ACHN (cell line): Measurements from ENCODE around the gene CCDC12.
"Not testable (repeated sequence)": the region's sequence is repeated elsewhere in the genome, so short reads cannot be mapped to it uniquely, and the experiment has no call there.

Source experiments
- DNase-seq: peaks from one replicate; pipeline ENCODE4 v3.0.0-alpha.2; 2015
- in situ Hi-C: cut with HindIII; loops from 2 replicates; pipeline ENCODE4 v1.10.0; 2017; ENCODE audit warnings: low sequenced_read_pairs, low pct_ligation_motif_present, low pct_unique_long_range_greater_than_20kb

CCDC12 gene

GRCh38 chr3:46921871-46922271 is 54.7 kb downstream of the CCDC12 start:
- in situ Hi-C loops = no loop called here

GRCh38 chr3:46921041-46921440 is 55.5 kb downstream of the CCDC12 start:
- in situ Hi-C loops = no loop called here
- DNase-seq = no peak

More at GRCh38 chr3:46921871-46922271, 54.7 kb downstream of the CCDC12 start:
- DNase-seq = no peak

- no peak for DNase-seq
- in situ Hi-C loops = no loop called here
These were observed 57.9 kb downstream of the CCDC12 start for GRCh38 chr3:46918634-46919033.

- in situ Hi-C loops = no loop called here
- no peak for DNase-seq
These were observed 58.3 kb downstream of the CCDC12 start for GRCh38 chr3:46918202-46918601.

GRCh38 chr3:46917257-46917656 is 59.3 kb downstream of the CCDC12 start:
- in situ Hi-C loops = no loop called here
- DNase-seq = no peak

- in situ Hi-C loops = no loop called here
- DNase-seq = no peak
These were observed 59.7 kb downstream of the CCDC12 start for GRCh38 chr3:46916799-46917198.

GRCh38 chr3:46916278-46916677 is 60.3 kb downstream of the CCDC12 start:
- DNase-seq = no peak
- in situ Hi-C loops = no loop called here

- DNase-seq = no peak
- in situ Hi-C loops = no loop called here
These were observed 61.2 kb downstream of the CCDC12 start for GRCh38 chr3:46915297-46915822.

GRCh38 chr3:46914849-46915248 is 61.7 kb downstream of the CCDC12 start:
- no peak for DNase-seq
- in situ Hi-C loops = no loop called here

GRCh38 chr3:46913644-46914043 is 62.9 kb downstream of the CCDC12 start:
- in situ Hi-C loops = no loop called here
- peak; percentile 83 for DNase-seq

GRCh38 chr3:46912986-46913385 is 63.6 kb downstream of the CCDC12 start:
- in situ Hi-C loops = no loop called here
- no peak for DNase-seq

- in situ Hi-C loops, DNase-seq: not testable (repeated sequence)
These were observed 65.6 kb downstream of the CCDC12 start for GRCh38 chr3:46910914-46911313.

GRCh38 chr3:46910166-46910760 is 66.3 kb downstream of the CCDC12 start:
- in situ Hi-C loops = no loop called here
- DNase-seq = no peak

- in situ Hi-C loops = no loop called here
- peak; percentile 75 for DNase-seq
These were observed 66.9 kb downstream of the CCDC12 start for GRCh38 chr3:46909535-46910161.

- no peak for DNase-seq
- in situ Hi-C loops = no loop called here
These were observed 67.5 kb downstream of the CCDC12 start for GRCh38 chr3:46908986-46909534.

- no peak for DNase-seq
These were observed 68.1 kb downstream of the CCDC12 start for GRCh38 chr3:46908294-46908985.

GRCh38 chr3:46907960-46908293 is 68.6 kb downstream of the CCDC12 start:
- no peak for DNase-seq
- in situ Hi-C loops = no loop called here

More at GRCh38 chr3:46908294-46908985, 68.1 kb downstream of the CCDC12 start:
- in situ Hi-C loops = no loop called here

- DNase-seq = no peak
These were observed 69.3 kb downstream of the CCDC12 start for GRCh38 chr3:46907271-46907670.

GRCh38 chr3:46906471-46907058 is 70.0 kb downstream of the CCDC12 start:
- in situ Hi-C loops = no loop called here
- no peak for DNase-seq

More at GRCh38 chr3:46907271-46907670, 69.3 kb downstream of the CCDC12 start:
- in situ Hi-C loops = no loop called here
